Neural cell (in vitro differentiated cells): ENCODE data around the gene DNMBP.

Source experiments
- CTCF ChIP-seq: fragments of 450-650 bp; IDR thresholded peaks from 2 replicates; pipeline ENCODE4 v1.5.1; 2014; ENCODE audit warnings: antibody characterized with exemption, mild to moderate bottlenecking, moderate library complexity; ENCODE audit not compliant: poor library complexity, severe bottlenecking
- EP300 ChIP-seq: fragments of 450-650 bp; conservative IDR thresholded peaks from 2 replicates; pipeline ENCODE4 v1.6.1; 2014; ENCODE audit warnings: antibody characterized with exemption, mild to moderate bottlenecking, moderate library complexity; ENCODE audit not compliant: poor library complexity, severe bottlenecking
- EZH2 ChIP-seq: fragments of 200-600, 300-800 bp; shearing (Covaris generic), sonication (generic); IDR thresholded peaks from 2 replicates; pipeline ENCODE4 v1.6.1; 2014; ENCODE audit warnings: antibody characterized with exemption, low read length, borderline replicate concordance, mild to moderate bottlenecking; ENCODE audit not compliant: insufficient read depth, poor library complexity, severe bottlenecking
- MXI1 ChIP-seq: fragments of 450-650 bp; conservative IDR thresholded peaks from 2 replicates; pipeline ENCODE4 v1.6.1; 2014; ENCODE audit warnings: antibody characterized with exemption, mild to moderate bottlenecking; ENCODE audit not compliant: poor library complexity, severe bottlenecking
- POLR2AphosphoS5 ChIP-seq: IDR thresholded peaks from 2 replicates; pipeline ENCODE4 v1.6.1; 2012
- REST ChIP-seq: IDR thresholded peaks from 2 replicates; pipeline ENCODE4 v1.6.1; 2012; ENCODE audit warnings: borderline replicate concordance
- SMC3 ChIP-seq: fragments of 450-650 bp; conservative IDR thresholded peaks from 2 replicates; pipeline ENCODE4 v1.6.1; 2014; ENCODE audit warnings: antibody characterized with exemption, mild to moderate bottlenecking, moderate library complexity; ENCODE audit not compliant: poor library complexity

- TF ChIP-seq POLR2AphosphoS5 (no peak), EZH2 (no peak), CTCF (no peak), EP300 (no peak), MXI1 (no peak), REST (no peak), SMC3 (no peak)
Measured at GRCh38 chr10:100014071-100014762, 4.5 kb upstream of the DNMBP start.
